GM21447 (cell line): Measurements from ENCODE around the gene GYPC.
"Not testable (repeated sequence)": the region's sequence is repeated elsewhere in the genome, so short reads cannot be mapped to it uniquely, and the experiment has no call there.

ENCODE experiments used
- ATAC-seq: cut with Tn5 transposase; IDR thresholded peaks from one replicate; pipeline ENCODE4 v1.9.1; 2021; ENCODE audit not compliant: unreplicated experiment

GYPC gene

GRCh38 chr2:126668254-126668653, 12.3 kb downstream of the GYPC start:
- no peak for ATAC-seq

GRCh38 chr2:126669772-126670171, 13.8 kb downstream of the GYPC start:
- ATAC-seq, result no peak

- no peak for ATAC-seq
Observed at GRCh38 chr2:126671488-126671887, 15.5 kb downstream of the GYPC start.

- no peak for ATAC-seq
Observed at GRCh38 chr2:126672980-126673605, 17.1 kb downstream of the GYPC start.

GRCh38 chr2:126674075-126674744, 18.3 kb downstream of the GYPC start:
- no peak for ATAC-seq

- no peak for ATAC-seq
Observed at GRCh38 chr2:126675637-126676036, 19.7 kb downstream of the GYPC start.

- ATAC-seq, result no peak
Observed at GRCh38 chr2:126676221-126677175, 20.5 kb downstream of the GYPC start.

- no peak for ATAC-seq
Observed at GRCh38 chr2:126677176-126677538, 21.2 kb downstream of the GYPC start.

- no peak for ATAC-seq
Observed at GRCh38 chr2:126678269-126679065, 22.5 kb downstream of the GYPC start.

GRCh38 chr2:126679094-126679713, 23.2 kb downstream of the GYPC start:
- ATAC-seq, result no peak

GRCh38 chr2:126681505-126681904, 25.5 kb downstream of the GYPC start:
- ATAC-seq, result no peak

GRCh38 chr2:126685629-126686028, 29.7 kb downstream of the GYPC start:
- no peak for ATAC-seq

GRCh38 chr2:126686286-126686685, 30.3 kb downstream of the GYPC start:
- ATAC-seq, result no peak

GRCh38 chr2:126686841-126687485, 31.0 kb downstream of the GYPC start:
- no peak for ATAC-seq

GRCh38 chr2:126687503-126687902, 31.5 kb downstream of the GYPC start:
- no peak for ATAC-seq

GRCh38 chr2:126688594-126688993, 32.6 kb downstream of the GYPC start:
- ATAC-seq, result not testable (repeated sequence)

- not testable (repeated sequence) for ATAC-seq
Observed at GRCh38 chr2:126692241-126692640, 36.3 kb downstream of the GYPC start.

- ATAC-seq, result not testable (repeated sequence)
Observed at GRCh38 chr2:126692934-126693592, 37.1 kb downstream of the GYPC start.
